Fibroblast of pulmonary artery (primary cell): Measurements from ENCODE around the gene CMTM7.

ENCODE experiments used
- DNase-seq: peaks from one replicate; pipeline ENCODE4 v3.0.0-alpha.2; 2010; ENCODE audit warnings: low read depth
- H3K4me3 ChIP-seq: replicated peaks from 2 replicates; pipeline ENCODE4 v1.5.1; 2011; ENCODE audit warnings: low read depth, mild to moderate bottlenecking, control low read depth, low read length, moderate library complexity
- TF ChIP-seq, protein P1 (sequence below): IDR thresholded peaks from 2 replicates; pipeline ENCODE4 v1.5.1; 2011; ENCODE audit warnings: mild to moderate bottlenecking, control low read depth, low read length, inconsistent platforms; ENCODE audit errors: missing control alignments

Gene CMTM7

DNA sequence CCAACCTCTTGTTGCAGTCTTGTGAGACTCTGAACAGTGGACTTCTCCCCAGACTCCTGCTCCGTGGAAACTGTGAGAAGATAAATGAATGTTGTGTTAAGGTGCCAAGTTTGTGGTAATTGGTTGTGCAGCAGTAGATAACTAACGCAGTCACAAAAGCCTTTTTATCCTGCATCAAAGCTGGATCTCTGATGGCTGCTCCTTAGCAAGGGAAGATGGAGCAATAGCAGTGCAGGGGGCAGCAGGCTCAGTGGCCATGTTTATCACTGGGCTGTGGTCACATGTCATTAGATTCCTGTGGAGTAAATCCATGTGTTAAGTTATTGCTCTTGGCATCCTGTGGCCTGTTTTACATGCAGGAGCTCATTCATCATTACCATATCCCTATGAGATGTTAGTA is 13.5 kb downstream of the CMTM7 start:
- DNase-seq, result peak; percentile 56
- TF ChIP-seq, protein P1, sequence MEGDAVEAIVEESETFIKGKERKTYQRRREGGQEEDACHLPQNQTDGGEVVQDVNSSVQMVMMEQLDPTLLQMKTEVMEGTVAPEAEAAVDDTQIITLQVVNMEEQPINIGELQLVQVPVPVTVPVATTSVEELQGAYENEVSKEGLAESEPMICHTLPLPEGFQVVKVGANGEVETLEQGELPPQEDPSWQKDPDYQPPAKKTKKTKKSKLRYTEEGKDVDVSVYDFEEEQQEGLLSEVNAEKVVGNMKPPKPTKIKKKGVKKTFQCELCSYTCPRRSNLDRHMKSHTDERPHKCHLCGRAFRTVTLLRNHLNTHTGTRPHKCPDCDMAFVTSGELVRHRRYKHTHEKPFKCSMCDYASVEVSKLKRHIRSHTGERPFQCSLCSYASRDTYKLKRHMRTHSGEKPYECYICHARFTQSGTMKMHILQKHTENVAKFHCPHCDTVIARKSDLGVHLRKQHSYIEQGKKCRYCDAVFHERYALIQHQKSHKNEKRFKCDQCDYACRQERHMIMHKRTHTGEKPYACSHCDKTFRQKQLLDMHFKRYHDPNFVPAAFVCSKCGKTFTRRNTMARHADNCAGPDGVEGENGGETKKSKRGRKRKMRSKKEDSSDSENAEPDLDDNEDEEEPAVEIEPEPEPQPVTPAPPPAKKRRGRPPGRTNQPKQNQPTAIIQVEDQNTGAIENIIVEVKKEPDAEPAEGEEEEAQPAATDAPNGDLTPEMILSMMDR, result no peak
- no peak overlapping the region for H3K4me3 ChIP-seq

DNA sequence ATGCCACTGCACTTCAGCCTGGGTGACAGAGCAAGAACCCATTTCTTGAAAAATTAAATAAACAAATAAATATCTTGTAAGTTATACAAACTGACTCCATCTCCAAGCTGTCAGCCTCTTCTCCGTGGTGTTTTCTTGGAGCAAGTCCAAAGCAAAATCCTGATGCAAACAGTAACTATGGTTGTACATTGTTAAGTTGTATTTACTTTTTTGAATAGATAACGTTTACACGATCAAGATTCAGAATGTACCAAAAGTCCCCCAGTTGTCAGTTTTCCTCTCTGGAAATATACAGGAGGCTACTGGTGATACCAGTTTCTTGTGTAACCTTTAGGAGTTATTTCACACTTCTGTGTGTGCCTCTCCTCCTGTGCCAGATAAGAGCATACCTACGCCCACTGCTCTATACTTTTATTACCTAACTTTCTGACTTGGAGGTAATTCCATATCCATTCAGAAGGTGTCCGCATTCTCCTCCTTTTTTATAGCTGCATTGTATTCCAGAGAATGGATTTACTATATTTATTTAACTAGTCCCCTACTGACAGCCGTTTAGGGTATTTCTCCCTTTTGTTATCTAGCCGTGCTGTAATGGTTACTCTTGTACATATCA is 14.2 kb downstream of the CMTM7 start:
- peak; percentile 39 for DNase-seq
- TF ChIP-seq, protein P1, result no peak
- no peak overlapping the region for H3K4me3 ChIP-seq

DNA sequence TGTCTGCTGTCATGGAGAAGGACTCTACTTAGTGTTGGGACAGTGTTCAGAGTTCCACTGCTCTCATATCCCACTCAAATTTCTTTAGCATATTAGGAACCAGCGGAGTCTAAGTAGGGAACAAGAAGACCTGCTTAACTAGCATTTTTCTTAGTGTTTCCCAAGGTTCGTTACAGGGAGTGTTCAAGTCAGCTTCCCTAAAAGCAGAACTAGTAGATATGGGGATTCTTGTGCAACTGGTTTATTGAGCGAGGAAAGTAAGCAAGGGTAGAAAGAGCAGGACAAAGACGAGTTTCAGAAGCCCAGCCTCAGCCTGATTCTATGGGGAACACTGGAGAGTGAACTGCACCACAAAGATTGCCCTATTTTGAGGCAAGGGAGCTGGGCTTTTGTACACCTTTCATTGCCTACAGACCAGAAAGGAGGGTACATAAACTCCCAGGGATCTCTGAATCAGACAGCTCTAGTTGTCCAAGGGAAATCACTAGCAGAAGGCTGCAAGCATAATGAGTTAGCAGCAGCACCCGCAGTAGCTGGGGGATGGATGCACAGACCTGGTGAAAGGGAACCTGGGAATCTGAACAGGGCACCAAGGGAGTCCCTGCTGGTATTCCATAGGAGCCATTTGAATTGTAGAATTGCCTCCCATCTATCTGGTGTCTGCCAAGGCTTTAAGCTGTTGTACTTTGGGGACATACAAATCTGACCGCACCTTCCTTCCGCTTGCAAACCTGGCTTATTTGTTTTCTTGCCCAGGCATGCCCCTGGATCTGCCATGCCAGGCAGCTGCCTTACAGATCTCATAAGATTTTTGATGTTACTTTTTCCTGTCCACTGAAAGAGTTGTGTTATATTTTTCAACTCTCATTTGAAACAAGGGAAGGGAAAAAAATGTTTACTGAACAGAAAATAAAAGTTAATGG is 15.1 kb downstream of the CMTM7 start:
- no peak for DNase-seq
- no peak overlapping the region for H3K4me3 ChIP-seq
- TF ChIP-seq, protein P1, result no peak

DNA sequence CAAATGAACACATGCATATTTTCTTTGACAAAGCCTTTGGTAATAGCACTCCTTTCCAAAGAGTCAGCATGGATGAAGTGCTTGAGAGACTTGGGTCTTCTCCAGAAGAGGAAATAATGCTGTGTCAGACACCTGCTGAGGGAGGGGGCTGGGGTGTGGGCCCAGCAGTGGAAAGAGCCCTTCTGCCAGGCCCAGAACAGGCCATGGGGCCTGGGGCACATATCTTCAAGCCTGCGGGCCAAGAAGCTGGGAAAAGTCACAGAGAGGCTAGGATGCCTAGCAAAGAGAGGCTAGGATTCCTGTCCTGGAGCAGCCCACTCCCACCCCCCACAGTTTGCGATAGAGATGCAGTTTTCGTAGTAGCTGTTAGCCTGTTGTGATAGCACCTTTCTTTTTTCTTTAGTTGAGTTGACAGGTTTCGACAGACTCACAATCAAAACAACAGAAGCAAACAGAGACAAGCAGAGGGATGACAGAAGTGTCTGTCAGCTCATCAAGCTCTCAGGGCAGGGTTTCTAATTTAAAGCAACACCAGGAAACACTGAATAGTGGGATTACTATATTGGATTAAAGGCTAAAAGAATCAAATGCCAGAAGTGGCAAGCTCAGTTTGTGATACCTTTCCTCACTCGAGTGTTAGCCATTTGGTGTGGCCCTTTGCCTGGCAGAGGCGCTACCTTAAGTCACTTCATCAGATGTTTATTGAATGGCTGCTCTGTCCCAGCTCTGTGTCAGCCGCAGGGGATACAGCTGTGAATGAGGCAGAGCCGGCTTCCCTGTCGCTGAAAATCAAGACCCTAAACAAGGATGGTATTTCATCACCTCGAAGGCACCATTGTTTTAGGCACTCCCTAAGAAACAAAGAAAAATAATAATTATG is 19.0 kb downstream of the CMTM7 start:
- no peak for DNase-seq
- TF ChIP-seq, protein P1, result no peak
- H3K4me3 ChIP-seq, result no peak overlapping the region

DNA sequence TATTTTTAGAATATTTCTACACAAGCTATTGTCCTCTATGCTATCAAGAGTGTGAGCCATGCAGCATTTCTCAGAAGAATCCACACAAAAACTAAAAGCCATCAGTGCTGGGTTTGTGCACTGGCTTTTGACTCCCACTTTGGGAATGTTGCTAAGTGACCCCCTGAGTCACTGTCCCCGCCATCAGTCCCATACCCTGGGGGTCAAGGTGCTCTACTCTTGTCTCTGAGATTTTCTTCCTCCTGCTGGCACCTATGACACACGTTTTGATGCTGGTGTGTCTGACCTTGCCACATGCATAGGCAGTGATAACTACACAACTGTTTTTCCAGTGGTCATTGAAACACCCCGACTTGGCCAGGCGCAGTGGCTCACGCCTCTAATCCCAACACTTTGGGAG is 19.8 kb downstream of the CMTM7 start:
- TF ChIP-seq, protein P1, result no peak
- no peak for DNase-seq
- H3K4me3 ChIP-seq, result no peak overlapping the region

DNA sequence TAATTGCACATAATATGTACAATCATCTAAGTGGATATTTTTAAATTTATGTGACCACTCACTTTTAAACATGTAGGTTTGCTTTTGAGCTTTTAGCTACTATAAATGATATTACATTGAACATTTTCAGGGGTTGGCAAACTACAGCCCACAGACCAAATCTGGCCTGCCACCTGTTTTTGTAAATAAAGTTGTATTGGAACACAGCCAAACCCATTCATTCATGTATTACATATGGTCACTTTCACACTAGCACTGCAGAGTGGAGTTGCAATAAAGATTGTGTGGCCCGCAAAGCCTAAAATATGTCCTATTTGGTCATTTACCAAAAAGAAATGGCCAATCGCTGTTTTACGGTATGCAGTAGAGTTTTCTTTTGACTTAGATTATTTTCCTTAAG is 21.2 kb downstream of the CMTM7 start:
- DNase-seq, result no peak
- TF ChIP-seq, protein P1, result no peak

More for the DNA sequence above, 21.2 kb downstream of the CMTM7 start:
- no peak overlapping the region for H3K4me3 ChIP-seq
